ENCODE data around the gene SLX4IP.

Gene SLX4IP

GRCh38 chr20:10640897-10641296 is 205.8 kb downstream of the SLX4IP start:
- in situ Hi-C loops (cut with MboI; ENCODE audit: low sequenced_read_pairs, unreplicated experiment): no loop called here
- DNase-seq (ENCODE audit: low spot score): no peak
- TF ChIP-seq CTCF (IDR thresholded peaks at IDR 0.05; ENCODE audit: borderline replicate concordance, control extremely low read depth, extremely low read depth, insufficient read depth, missing control alignments): no peak

GRCh38 chr20:10641467-10641866 is 206.4 kb downstream of the SLX4IP start:
- no peak for DNase-seq (ENCODE audit: low spot score)
- in situ Hi-C loops (cut with MboI; ENCODE audit: low sequenced_read_pairs, unreplicated experiment): no loop called here
- no peak for TF ChIP-seq CTCF (IDR thresholded peaks at IDR 0.05; ENCODE audit: borderline replicate concordance, control extremely low read depth, extremely low read depth, insufficient read depth, missing control alignments)

- no peak for DNase-seq (ENCODE audit: low spot score)
- in situ Hi-C loops (cut with MboI; ENCODE audit: low sequenced_read_pairs, unreplicated experiment): no loop called here
- TF ChIP-seq CTCF (IDR thresholded peaks at IDR 0.05; ENCODE audit: borderline replicate concordance, control extremely low read depth, extremely low read depth, insufficient read depth, missing control alignments): no peak
Measured at GRCh38 chr20:10641893-10642292, 206.8 kb downstream of the SLX4IP start.

- in situ Hi-C loops (cut with MboI; ENCODE audit: low sequenced_read_pairs, unreplicated experiment): no loop called here
- no peak for TF ChIP-seq CTCF (IDR thresholded peaks at IDR 0.05; ENCODE audit: borderline replicate concordance, control extremely low read depth, extremely low read depth, insufficient read depth, missing control alignments)
Measured at GRCh38 chr20:10642856-10643559, 207.9 kb downstream of the SLX4IP start.

GRCh38 chr20:10643560-10643873 is 208.4 kb downstream of the SLX4IP start:
- TF ChIP-seq CTCF (IDR thresholded peaks at IDR 0.05; ENCODE audit: borderline replicate concordance, control extremely low read depth, extremely low read depth, insufficient read depth, missing control alignments): no peak
- no peak for DNase-seq (ENCODE audit: low spot score)
- in situ Hi-C loops (cut with MboI; ENCODE audit: low sequenced_read_pairs, unreplicated experiment): no loop called here

More at GRCh38 chr20:10642856-10643559, 207.9 kb downstream of the SLX4IP start:
- DNase-seq (ENCODE audit: low spot score): no peak

GRCh38 chr20:10644458-10645204 is 209.5 kb downstream of the SLX4IP start:
- in situ Hi-C loops (cut with MboI; ENCODE audit: low sequenced_read_pairs, unreplicated experiment): no loop called here
- DNase-seq (ENCODE audit: low spot score): peak; percentile 49
- no peak for TF ChIP-seq CTCF (IDR thresholded peaks at IDR 0.05; ENCODE audit: borderline replicate concordance, control extremely low read depth, extremely low read depth, insufficient read depth, missing control alignments)
